ENCODE measurements around the gene ENPEP. TPM values are rescaled to one million over a fixed set of nuclear protein-coding genes. Genes with fewer than 3 reads are reported as not detected.
"Not testable (repeated sequence)": the region's sequence is repeated elsewhere in the genome, so short reads cannot be mapped to it uniquely, and the experiment has no call there.

The ENPEP gene
- total RNA-seq, 1 donor from 2014 or later: 8.2 TPM

DNA sequence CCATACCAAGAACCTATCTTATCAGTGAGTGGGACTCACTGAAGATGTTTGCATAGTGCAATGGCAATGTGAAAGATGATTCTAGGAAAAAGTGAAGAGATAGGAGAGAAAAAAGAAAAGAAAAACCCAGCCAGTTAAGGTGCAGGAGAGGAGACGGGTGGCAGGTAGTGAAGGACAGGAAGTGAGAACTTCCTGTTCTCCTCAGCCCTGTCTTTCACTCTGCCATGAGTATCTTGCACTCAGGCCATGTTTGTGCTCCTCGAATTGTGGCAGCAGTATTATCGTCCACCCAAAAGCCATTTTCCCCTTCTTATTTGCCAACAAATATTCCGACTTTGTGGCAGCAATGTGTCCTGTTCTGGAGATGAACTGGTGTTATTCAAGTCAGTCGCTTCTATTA is 8.6 kb upstream of the ENPEP start:
- DNase-seq (no peak), ATAC-seq (no peak)
- Histone ChIP-seq H3K27ac (no peak overlapping the region), H3K27me3 (ENCODE audit: low read depth) (no peaks in the 10 kb centered on the region), H3K4me3 (no peak overlapping the region), H3K4me1 (no peaks in the 10 kb centered on the region), H3K36me3 (no peaks in the 10 kb centered on the region), H3K9me3 (no peaks in the 10 kb centered on the region)
- TF ChIP-seq, protein P1, sequence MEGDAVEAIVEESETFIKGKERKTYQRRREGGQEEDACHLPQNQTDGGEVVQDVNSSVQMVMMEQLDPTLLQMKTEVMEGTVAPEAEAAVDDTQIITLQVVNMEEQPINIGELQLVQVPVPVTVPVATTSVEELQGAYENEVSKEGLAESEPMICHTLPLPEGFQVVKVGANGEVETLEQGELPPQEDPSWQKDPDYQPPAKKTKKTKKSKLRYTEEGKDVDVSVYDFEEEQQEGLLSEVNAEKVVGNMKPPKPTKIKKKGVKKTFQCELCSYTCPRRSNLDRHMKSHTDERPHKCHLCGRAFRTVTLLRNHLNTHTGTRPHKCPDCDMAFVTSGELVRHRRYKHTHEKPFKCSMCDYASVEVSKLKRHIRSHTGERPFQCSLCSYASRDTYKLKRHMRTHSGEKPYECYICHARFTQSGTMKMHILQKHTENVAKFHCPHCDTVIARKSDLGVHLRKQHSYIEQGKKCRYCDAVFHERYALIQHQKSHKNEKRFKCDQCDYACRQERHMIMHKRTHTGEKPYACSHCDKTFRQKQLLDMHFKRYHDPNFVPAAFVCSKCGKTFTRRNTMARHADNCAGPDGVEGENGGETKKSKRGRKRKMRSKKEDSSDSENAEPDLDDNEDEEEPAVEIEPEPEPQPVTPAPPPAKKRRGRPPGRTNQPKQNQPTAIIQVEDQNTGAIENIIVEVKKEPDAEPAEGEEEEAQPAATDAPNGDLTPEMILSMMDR (IDR thresholded peaks at IDR 0.05): no peak
- intact Hi-C loops (cut with DNase I): no loop called here

DNA sequence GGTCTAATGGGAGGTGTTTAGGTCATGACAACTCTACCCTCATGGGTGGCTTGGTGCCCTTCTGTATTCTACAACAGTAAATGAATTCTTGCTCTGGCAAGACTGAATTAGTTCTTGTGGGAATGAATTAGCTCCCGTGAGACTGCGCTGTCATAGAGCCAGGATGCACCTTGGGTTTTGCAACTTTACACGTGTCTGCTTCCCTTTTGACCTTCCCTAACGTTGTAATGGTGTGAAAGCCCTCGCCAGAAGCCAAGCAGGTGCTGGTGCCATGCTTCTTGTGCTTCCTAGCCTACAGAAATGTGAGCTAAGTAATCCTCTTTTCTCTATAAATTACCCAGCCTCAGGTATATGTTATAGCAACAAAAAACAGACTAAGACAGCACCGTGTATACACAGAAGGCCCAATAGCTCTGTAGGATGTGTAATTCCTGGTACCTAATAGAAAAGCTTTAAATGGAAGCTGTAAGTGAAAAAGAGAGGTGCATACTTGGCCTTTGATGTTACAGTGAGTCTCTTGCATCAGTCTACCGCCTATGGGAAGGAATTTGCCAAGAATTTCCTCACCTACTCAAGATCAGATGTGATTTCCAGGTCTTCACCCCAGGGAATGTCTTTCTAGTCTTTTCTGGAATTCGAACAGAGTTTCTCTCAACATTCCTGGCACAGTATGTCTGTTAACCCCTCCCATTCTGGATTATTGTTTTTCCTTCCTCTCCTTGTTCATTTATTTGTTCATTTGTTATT is 3.2 kb upstream of the ENPEP start:
- DNase-seq: no peak
- Histone ChIP-seq H3K4me1 (no peaks in the 10 kb centered on the region), H3K36me3 (no peaks in the 10 kb centered on the region), H3K4me3 (no peak overlapping the region), H3K9me3 (no peaks in the 10 kb centered on the region), H3K27ac (no peak overlapping the region), H3K27me3 (ENCODE audit: low read depth) (peaks cover 4% of the 10 kb centered on the region)
- no peak for ATAC-seq
- TF ChIP-seq, protein P1 (IDR thresholded peaks at IDR 0.05): no peak
- intact Hi-C loops (cut with DNase I): no loop called here

DNA sequence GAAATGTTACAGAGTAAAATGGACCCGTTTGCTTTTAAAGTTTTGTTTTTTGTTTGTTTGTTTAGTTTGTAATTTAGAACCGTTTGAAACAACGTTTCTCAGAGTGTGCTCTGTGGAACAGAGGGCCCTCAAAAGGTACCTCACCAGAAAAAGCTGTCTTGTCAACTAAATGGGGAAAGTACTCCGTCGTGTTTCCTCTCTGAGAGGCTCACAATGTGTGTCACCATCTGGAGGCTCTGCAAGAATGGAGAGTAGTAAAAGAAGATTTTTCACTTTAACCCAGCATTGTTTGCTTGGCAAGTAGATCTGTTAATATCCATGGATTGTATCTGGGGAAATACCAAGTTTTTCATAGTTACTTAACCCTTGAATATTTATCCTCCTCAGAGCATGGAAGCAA is 1.5 kb upstream of the ENPEP start:
- no peak for ATAC-seq
- H3K36me3 ChIP-seq: no peaks in the 10 kb centered on the region
- no peaks in the 10 kb centered on the region for H3K4me1 ChIP-seq
- TF ChIP-seq, protein P1 (IDR thresholded peaks at IDR 0.05): no peak
- peaks cover 4% of the 10 kb centered on the region for H3K27me3 ChIP-seq (ENCODE audit: low read depth)
- no peak overlapping the region for H3K27ac ChIP-seq
- DNase-seq: no peak
- no peak overlapping the region for H3K4me3 ChIP-seq
- no peaks in the 10 kb centered on the region for H3K9me3 ChIP-seq
- intact Hi-C loops (cut with DNase I): no loop called here

DNA sequence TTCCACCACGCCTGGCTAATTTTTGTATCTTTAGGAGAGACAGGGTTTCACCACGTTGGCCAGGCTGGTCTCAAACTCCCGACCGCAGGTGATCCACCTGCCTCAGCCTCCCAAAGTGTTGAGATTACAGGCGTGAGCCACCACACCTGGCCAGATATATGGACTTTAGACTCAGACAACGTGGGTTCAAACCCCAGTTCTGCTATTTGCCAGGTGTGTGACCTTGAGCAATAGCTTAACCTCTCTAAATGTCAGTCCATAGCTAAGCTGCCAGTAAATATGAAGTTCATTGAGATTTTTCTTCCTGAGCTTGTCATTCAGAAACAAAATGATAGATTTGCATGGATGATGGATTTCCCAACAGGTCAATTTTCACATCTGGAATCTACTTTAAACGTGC is 875 bp upstream of the ENPEP start:
- intact Hi-C loops (cut with DNase I); H3K27ac ChIP-seq; ATAC-seq: not testable (repeated sequence)

DNA sequence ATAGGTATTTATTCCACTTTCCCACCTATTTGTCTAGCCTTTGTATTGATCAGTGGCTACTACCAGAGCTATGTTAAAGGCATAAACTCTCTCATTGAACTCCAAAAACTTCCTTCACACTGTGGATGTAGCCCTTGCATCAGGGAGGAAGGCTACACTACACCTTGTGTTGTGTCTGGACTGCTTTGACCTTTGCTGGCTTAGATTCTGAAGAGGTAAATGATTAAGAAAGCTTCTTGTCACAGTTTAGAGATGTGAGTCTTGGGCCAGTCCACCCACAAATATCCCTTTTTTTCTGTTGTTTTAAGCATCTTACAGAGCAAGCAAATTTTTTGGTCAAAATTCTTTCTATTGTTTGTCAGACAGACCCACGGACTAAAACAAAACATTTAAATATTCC is 1.9 kb downstream of the ENPEP start:
- DNase-seq (no peak), ATAC-seq (no peak)
- TF ChIP-seq, protein P1 (IDR thresholded peaks at IDR 0.05): no peak
- no peaks in the 10 kb centered on the region for H3K36me3 ChIP-seq
- H3K4me1 ChIP-seq: no peaks in the 10 kb centered on the region
- H3K27me3 ChIP-seq (ENCODE audit: low read depth): peaks cover 4% of the 10 kb centered on the region
- intact Hi-C loops (cut with DNase I): no loop called here
- H3K9me3 ChIP-seq: no peaks in the 10 kb centered on the region
- H3K4me3 ChIP-seq: peak overlapping the region; percentile 49
- H3K27ac ChIP-seq: no peak overlapping the region

More for the DNA sequence above, 875 bp upstream of the ENPEP start:
- H3K36me3 ChIP-seq; H3K27me3 ChIP-seq (ENCODE audit: low read depth); H3K9me3 ChIP-seq; H3K4me1 ChIP-seq; DNase-seq; H3K4me3 ChIP-seq: not testable (repeated sequence)

DNA sequence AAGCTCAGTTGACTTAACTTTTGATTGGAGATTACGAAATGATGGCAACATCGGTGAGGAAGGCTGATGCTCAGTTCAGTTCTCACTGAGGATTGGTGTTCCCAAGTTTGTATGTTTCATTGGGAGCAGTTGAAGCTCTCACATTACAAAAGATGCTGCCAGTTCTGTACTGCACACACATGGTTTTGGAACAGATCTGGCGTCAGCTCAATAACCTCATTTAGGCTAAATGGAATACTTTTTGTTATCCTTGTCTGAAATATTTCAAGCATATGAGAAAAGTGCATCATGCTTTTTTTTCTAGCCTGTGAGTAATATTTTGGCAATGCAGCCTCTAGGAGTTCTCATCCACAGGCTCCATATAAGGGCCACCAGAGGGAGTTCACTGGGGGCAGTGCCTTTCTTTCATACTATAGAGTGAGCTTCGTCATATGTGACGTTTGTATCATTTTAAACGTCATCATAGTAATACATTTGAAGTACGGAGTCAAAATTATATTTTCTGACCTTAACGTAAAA is 4.1 kb downstream of the ENPEP start:
- TF ChIP-seq, protein P1 (IDR thresholded peaks at IDR 0.05): no peak
- Histone ChIP-seq H3K27me3 (ENCODE audit: low read depth) (peaks cover 4% of the 10 kb centered on the region), H3K36me3 (no peaks in the 10 kb centered on the region), H3K27ac (no peak overlapping the region), H3K4me3 (no peak overlapping the region), H3K9me3 (no peaks in the 10 kb centered on the region), H3K4me1 (no peaks in the 10 kb centered on the region)
- intact Hi-C loops (cut with DNase I): no loop called here
- DNase-seq: no peak
- ATAC-seq: no peak

Data from lower lobe of right lung (tissue), 2 donors.